HG03442 (cell line): ENCODE data around the gene ABCB1.
A peak's percentile ranks its signal among the peaks of the same experiment; 100 is the strongest.

ENCODE experiments used
- ATAC-seq: cut with Tn5 transposase; IDR thresholded peaks from one replicate; pipeline ENCODE4 v1.9.1; 2021; ENCODE audit warnings: mild to moderate bottlenecking, moderate library complexity; ENCODE audit not compliant: unreplicated experiment

Gene ABCB1

GRCh38 chr7:87600130-87601124 is at the start of gene ABCB1:
TSS of gene ABCB1 (minus strand) at chr7:87600884. CDS start at chr7:87600184, 700 bp downstream.
- peak; percentile 65 for ATAC-seq

- ATAC-seq = no peak
Measured at GRCh38 chr7:87648316-87648715, 47.6 kb upstream of the ABCB1 start.

GRCh38 chr7:87645446-87645845 is 44.8 kb upstream of the ABCB1 start:
- no peak for ATAC-seq

- ATAC-seq = no peak
Measured at GRCh38 chr7:87635921-87636320, 35.2 kb upstream of the ABCB1 start.

- no peak for ATAC-seq
Measured at GRCh38 chr7:87628780-87629569, 28.3 kb upstream of the ABCB1 start.

- ATAC-seq = peak; percentile 22
Measured at GRCh38 chr7:87627634-87627994, 26.9 kb upstream of the ABCB1 start.

GRCh38 chr7:87625101-87625500 is 24.4 kb upstream of the ABCB1 start:
- no peak for ATAC-seq

- ATAC-seq = no peak
Measured at GRCh38 chr7:87624628-87625027, 23.9 kb upstream of the ABCB1 start.

- ATAC-seq = no peak
Measured at GRCh38 chr7:87615197-87615596, 14.5 kb upstream of the ABCB1 start.

GRCh38 chr7:87609916-87610315 is 9.2 kb upstream of the ABCB1 start:
- no peak for ATAC-seq

- no peak for ATAC-seq
Measured at GRCh38 chr7:87608431-87608830, 7.7 kb upstream of the ABCB1 start.

- ATAC-seq = no peak
Measured at GRCh38 chr7:87604264-87604663, 3.6 kb upstream of the ABCB1 start.

GRCh38 chr7:87599336-87599735 is 1.3 kb downstream of the ABCB1 start:
- peak; percentile 97 for ATAC-seq

- no peak for ATAC-seq
Measured at GRCh38 chr7:87598234-87599009, 2.3 kb downstream of the ABCB1 start.

- ATAC-seq = no peak
Measured at GRCh38 chr7:87596696-87597095, 4.0 kb downstream of the ABCB1 start.

GRCh38 chr7:87596136-87596535 is 4.5 kb downstream of the ABCB1 start:
- ATAC-seq = no peak

GRCh38 chr7:87592300-87592699 is 8.4 kb downstream of the ABCB1 start:
- ATAC-seq = no peak

GRCh38 chr7:87591211-87591610 is 9.5 kb downstream of the ABCB1 start:
- ATAC-seq = no peak

- ATAC-seq = no peak
Measured at GRCh38 chr7:87590578-87590977, 10.1 kb downstream of the ABCB1 start.

GRCh38 chr7:87589631-87590030 is 11.1 kb downstream of the ABCB1 start:
- ATAC-seq = no peak

GRCh38 chr7:87581723-87582122 is 19.0 kb downstream of the ABCB1 start:
- no peak for ATAC-seq
